K562 (cell line): Measurements from ENCODE around the gene NUP98. TPM values are rescaled to one million over a fixed set of nuclear protein-coding genes. Genes with fewer than 3 reads are reported as not detected.
A peak's percentile ranks its signal among the peaks of the same experiment; 100 is the strongest.

Source experiments
- ATAC-seq: fragments of 200-7000 bp; cut with Tn5 transposase; 3 replicates; pipeline ENCODE4 v1.9.1; 2020; ENCODE audit warnings: moderate library complexity
- BruUV-seq: library from RNA; stranded (reverse); fragments of 400-500 nt; replicated peaks from 2 replicates; lab custom pipeline; 2021; lab: Mats Ljungman, UMichigan
- CTCF ChIA-PET: fragments of 300-600 bp; formaldehyde crosslinking; extraction: SDS; loops from one replicate; lab custom pipeline; 2021; ENCODE audit warnings: low intra/inter-chr PET ratio; lab: Yijun Ruan, JAX
- POLR2A ChIA-PET: fragments of 300-600, 350-650 bp; sonication (Branson Sonifier 250); formaldehyde crosslinking; extraction: SDS; loops from one replicate; lab custom pipeline; 2021; ENCODE audit warnings: antibody characterized with exemption, inconsistent platforms; lab: Yijun Ruan, JAX
- DNase-seq, 4 experiments: peaks; one replicate each; pipeline versions ENCODE4 v3.0.0 to v3.0.0-alpha.2; 2011 to 2018; ENCODE audit warnings: low spot score in 3 of 4, mixed read lengths in 3 of 4; ENCODE audit errors: extremely low read depth in 1 of 4
- FAIRE-seq: peaks from 2 replicates; lab custom pipeline; 2011; peaks lifted over from hg19 to GRCh38; lab: Jason Lieb, UNC
- H2AFZ ChIP-seq: 2 replicates; pipeline ENCODE4 v1.6.0; 2011; ENCODE audit warnings: low read depth, low read length, control low read depth, inconsistent platforms
- H3K27ac ChIP-seq: fragments of 200-600 bp; 3 replicates; pipeline ENCODE4 v1.8.0; 2011; ENCODE audit warnings: low read depth, mild to moderate bottlenecking, control low read depth, inconsistent platforms, low read length, moderate library complexity, mixed read lengths; ENCODE audit errors: extremely low read depth
- H3K27me3 ChIP-seq, 2 experiments: fragments of 300-600 bp in 1 of 2; 2 replicates in 1 of 2; 3 replicates in 1 of 2; pipeline versions ENCODE4 v1.6.0 to v1.8.0; 2011; ENCODE audit warnings: inconsistent platforms in 2 of 2, low read length in 2 of 2, mild to moderate bottlenecking in 1 of 2, mixed read lengths in 1 of 2, moderate library complexity in 1 of 2; ENCODE audit not compliant: control insufficient read depth in 2 of 2, insufficient read depth in 2 of 2
- H3K36me3 ChIP-seq: fragments of 300-600 bp; 3 replicates; pipeline ENCODE4 v1.8.0; 2011; ENCODE audit warnings: mild to moderate bottlenecking, low read length, inconsistent platforms; ENCODE audit not compliant: control insufficient read depth, insufficient read depth
- H3K4me1 ChIP-seq, 2 experiments: fragments of 200-600 bp in 1 of 2; replicated peaks in 1 of 2; 2 replicates in 1 of 2; 3 replicates in 1 of 2; pipeline versions ENCODE4 v1.5.1 to v1.8.0; 2011; ENCODE audit warnings: inconsistent platforms in 2 of 2, low read length in 2 of 2, mild to moderate bottlenecking in 1 of 2, mixed read lengths in 1 of 2, moderate library complexity in 1 of 2; ENCODE audit not compliant: control insufficient read depth in 2 of 2, insufficient read depth in 2 of 2
- H3K4me2 ChIP-seq: 2 replicates; pipeline ENCODE4 v1.6.1; 2011; ENCODE audit warnings: low read length, control low read depth, inconsistent platforms, mixed read lengths; ENCODE audit not compliant: insufficient read depth
- H3K4me3 ChIP-seq: fragments of 200-600 bp; sonication (generic), shearing (Covaris generic); 2 replicates; pipeline ENCODE4 v1.5.1; 2016; ENCODE audit warnings: control low read depth, inconsistent platforms
- H3K79me2 ChIP-seq: fragments of 200-600 bp; 3 replicates; pipeline ENCODE4 v1.8.0; 2011; ENCODE audit warnings: low read length, inconsistent platforms; ENCODE audit not compliant: control insufficient read depth, insufficient read depth
- H3K9ac ChIP-seq, 2 experiments: 2 replicates each; pipeline versions ENCODE4 v1.6.0 to v1.6.1; 2011; ENCODE audit warnings: low read depth in 2 of 2, low read length in 2 of 2, control low read depth in 1 of 2, inconsistent platforms in 1 of 2, mild to moderate bottlenecking in 1 of 2, mixed read lengths in 1 of 2; ENCODE audit not compliant: insufficient read depth in 1 of 2
- H3K9me1 ChIP-seq: one replicate; pipeline ENCODE4 v1.6.0; 2011; ENCODE audit warnings: inconsistent platforms, mild to moderate bottlenecking, low read length, moderate library complexity; ENCODE audit not compliant: control insufficient read depth, insufficient read depth
- H3K9me3 ChIP-seq: replicated peaks from 2 replicates; pipeline ENCODE4 v1.5.1; 2011; ENCODE audit warnings: low read depth, low read length, inconsistent platforms; ENCODE audit not compliant: control insufficient read depth, insufficient read depth
- H4K20me1 ChIP-seq: replicated peaks from 2 replicates; pipeline ENCODE4 v1.6.1; 2011; ENCODE audit warnings: low read length, inconsistent platforms, mixed read lengths; ENCODE audit not compliant: control insufficient read depth, insufficient read depth
- DEAF1 ChIP-seq: fragments of 450-650 bp; formaldehyde crosslinking; IDR thresholded peaks from 2 replicates; pipeline ENCODE4 v1.4.0; 2020; ENCODE audit warnings: mild to moderate bottlenecking, moderate library complexity
- KDM1A ChIP-seq, 2 experiments: fragments of 450-650 bp; IDR thresholded peaks; 2 replicates each; pipeline ENCODE4 v1.6.1; 2016; ENCODE audit warnings: mild to moderate bottlenecking in 2 of 2
- MYC ChIP-seq, 2 experiments: fragments of 250-450 bp in 1 of 2; sonication (Bioruptor Pico) in 1 of 2; IDR thresholded peaks; 2 replicates each; pipeline versions ENCODE4 v1.5.1 to v1.6.1; 2012 to 2021; ENCODE audit warnings: low read depth in 2 of 2, borderline replicate concordance in 1 of 2, improper control_type of control experiment in 1 of 2, low read length in 1 of 2, mild to moderate bottlenecking in 1 of 2, moderate library complexity in 1 of 2
- RBM25 ChIP-seq: fragments of 200-400 bp; formaldehyde crosslinking; IDR thresholded peaks from 2 replicates; pipeline ENCODE4 v1.6.1; 2018; ENCODE audit warnings: low read length, low read depth, moderate library complexity; ENCODE audit not compliant: severe bottlenecking
- SMARCA5 ChIP-seq: fragments of 450-650 bp; IDR thresholded peaks from 2 replicates; pipeline ENCODE4 v1.6.1; 2016
- ZNF217 ChIP-seq: sonication (generic); formaldehyde crosslinking; IDR thresholded peaks from 2 replicates; pipeline ENCODE4 v1.8.0; 2022; ENCODE audit warnings: mild to moderate bottlenecking, missing genetic modification reagents
- WGBS: fragments of 100-300 bp; shearing (Covaris generic); methylation state at CpG from one replicate; pipeline ENCODE4 v1.1.6; 2016; ENCODE audit warnings: low coverage, mixed read lengths; ENCODE audit not compliant: insufficient coverage; ENCODE audit errors: missing lambda C conversion rate; 5-methylcytosine and 5-hydroxymethylcytosine counted together
- in situ Hi-C: fragments of 300-500 bp; cut with MboI; formaldehyde crosslinking; loops from 4 replicates; pipeline ENCODE4 v1.15.0; 2018; ENCODE audit warnings: inconsistent platforms, mixed read lengths
- intact Hi-C: fragments of 100-400 bp; cut with micrococcal nuclease; formaldehyde crosslinking; loops from 2 replicates; pipeline ENCODE4 v1.14.2; 2022
- polyA plus RNA-seq, 8 experiments: library from polyadenylated mRNA; depleted of rRNA in 4 of 8; stranded (reverse) in 5 of 8; unstranded in 3 of 8; fragments of >200 nt; fragmentation: Nextera tagmentation in 2 of 8; fragmentation: Illumina TruSeq in 1 of 8; extraction: Ambion mirVana in 2 of 8; extraction: Trizol in 1 of 8; gene quantifications; 2 replicates each; pipeline versions ENCODE4 v1.2.1 to v1.2.3, GENCODE V29; 2011 to 2014; ENCODE audit warnings: inconsistent platforms in 1 of 8, missing spikeins in 1 of 8
- total RNA-seq, 7 experiments: library from RNA; depleted of rRNA in 6 of 7; stranded (reverse); fragments of >200 nt in 6 of 7; fragmentation: Illumina TruSeq in 2 of 7; extraction: Trizol in 2 of 7; gene quantifications; 2 replicates each; pipeline versions ENCODE4 v1.2.1 to v1.2.3, GENCODE V29; 2011 to 2021; ENCODE audit warnings: low replicate concordance in 1 of 7
- TF ChIP-seq, protein P1 (sequence below), 2 experiments: fragments of 450-650 bp; formaldehyde crosslinking in 1 of 2; IDR thresholded peaks; 2 replicates each; pipeline versions ENCODE4 v1.4.0 to v1.6.1; 2014 to 2020; ENCODE audit warnings: mild to moderate bottlenecking in 2 of 2, borderline replicate concordance in 1 of 2, low read depth in 1 of 2
- TF ChIP-seq, protein P2 (sequence below): sonication (generic); formaldehyde crosslinking; IDR thresholded peaks from 2 replicates; pipeline ENCODE4 v1.8.0; 2022; ENCODE audit warnings: mild to moderate bottlenecking, missing genetic modification reagents

NUP98 gene
- total and polyA plus RNA-seq, 9 of the 15 experiments (the other 6 are each of a cell fraction or from before 2014, with no cell fraction given), result 45.1 to 196 (median 130) TPM

GRCh38 chr11:3808861-3809623, 11.7 kb upstream of the NUP98 start:
- H3K9me3 ChIP-seq, result no peaks in the 10 kb centered on the region
- no peaks in the 10 kb centered on the region for H3K9me1 ChIP-seq
- no peaks in the 10 kb centered on the region for H4K20me1 ChIP-seq
- CTCF ChIA-PET, result interaction anchor here (0.6 to 1.4 kb wide), 3 partner anchors 12 to 324 kb away, joined by 3 to 5 read pairs (median 4); partner anchors contain the start of gene NUP98
- in situ Hi-C loops (loop anchor here (25.0 kb wide), 1 partner anchor 347 kb away; no protein-coding TSS in a partner anchor), intact Hi-C loops (no loop called here)
- BruUV-seq, result TSS peak; percentile 51
- 3% methylated on average over 5 of the region's 5 CpGs for WGBS
- H2AFZ ChIP-seq, result peak overlapping the region; percentile 97
- peak; percentile 88 for ATAC-seq
- H3K27ac ChIP-seq, result peak overlapping the region; percentile 75
- H3K4me2 ChIP-seq, result peak overlapping the region; percentile 86
- POLR2A ChIA-PET, result interaction anchor here (0.7 to 2.7 kb wide), 8 partner anchors 10 to 36 kb away, joined by 3 to 22 read pairs (median 3); partner anchors contain the start of genes NUP98 and RHOG
- peak overlapping the region; percentile 61 to 95 for H3K9ac ChIP-seq
- H3K27me3 ChIP-seq, result no peaks in the 10 kb centered on the region
- peak; percentile 97 for FAIRE-seq
- H3K4me3 ChIP-seq, result peak overlapping the region; percentile 56
- DNase-seq, result peak; percentile 60 to 85 (median 70)
- peaks cover 11% of the 10 kb centered on the region for H3K36me3 ChIP-seq
- peaks cover 6% of the 10 kb centered on the region for H3K79me2 ChIP-seq
- H3K4me1 ChIP-seq, result peaks cover 7 to 19% of the 10 kb centered on the region in 2 experiments; a peak in 3 of 5 replicates
- peak; percentile 50; the same call in 1 of the 2 replicates for TF ChIP-seq MYC (IDR thresholded peaks at IDR 0.05; ENCODE audit: low read depth, low read length)
- TF ChIP-seq MYC (CRISPR knock-in tag; IDR thresholded peaks at IDR 0.05; ENCODE audit: borderline replicate concordance, low read depth), result no peak
- TF ChIP-seq, protein P1, sequence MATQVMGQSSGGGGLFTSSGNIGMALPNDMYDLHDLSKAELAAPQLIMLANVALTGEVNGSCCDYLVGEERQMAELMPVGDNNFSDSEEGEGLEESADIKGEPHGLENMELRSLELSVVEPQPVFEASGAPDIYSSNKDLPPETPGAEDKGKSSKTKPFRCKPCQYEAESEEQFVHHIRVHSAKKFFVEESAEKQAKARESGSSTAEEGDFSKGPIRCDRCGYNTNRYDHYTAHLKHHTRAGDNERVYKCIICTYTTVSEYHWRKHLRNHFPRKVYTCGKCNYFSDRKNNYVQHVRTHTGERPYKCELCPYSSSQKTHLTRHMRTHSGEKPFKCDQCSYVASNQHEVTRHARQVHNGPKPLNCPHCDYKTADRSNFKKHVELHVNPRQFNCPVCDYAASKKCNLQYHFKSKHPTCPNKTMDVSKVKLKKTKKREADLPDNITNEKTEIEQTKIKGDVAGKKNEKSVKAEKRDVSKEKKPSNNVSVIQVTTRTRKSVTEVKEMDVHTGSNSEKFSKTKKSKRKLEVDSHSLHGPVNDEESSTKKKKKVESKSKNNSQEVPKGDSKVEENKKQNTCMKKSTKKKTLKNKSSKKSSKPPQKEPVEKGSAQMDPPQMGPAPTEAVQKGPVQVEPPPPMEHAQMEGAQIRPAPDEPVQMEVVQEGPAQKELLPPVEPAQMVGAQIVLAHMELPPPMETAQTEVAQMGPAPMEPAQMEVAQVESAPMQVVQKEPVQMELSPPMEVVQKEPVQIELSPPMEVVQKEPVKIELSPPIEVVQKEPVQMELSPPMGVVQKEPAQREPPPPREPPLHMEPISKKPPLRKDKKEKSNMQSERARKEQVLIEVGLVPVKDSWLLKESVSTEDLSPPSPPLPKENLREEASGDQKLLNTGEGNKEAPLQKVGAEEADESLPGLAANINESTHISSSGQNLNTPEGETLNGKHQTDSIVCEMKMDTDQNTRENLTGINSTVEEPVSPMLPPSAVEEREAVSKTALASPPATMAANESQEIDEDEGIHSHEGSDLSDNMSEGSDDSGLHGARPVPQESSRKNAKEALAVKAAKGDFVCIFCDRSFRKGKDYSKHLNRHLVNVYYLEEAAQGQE (IDR thresholded peaks at IDR 0.05; ENCODE audit: borderline replicate concordance), result peak; percentile 29; the same call in 1 of the 2 replicates
- TF ChIP-seq, protein P1 (CRISPR knock-in tag; IDR thresholded peaks at IDR 0.05; ENCODE audit: low read depth), result no peak
- peak; percentile 88 for TF ChIP-seq RBM25
- TF ChIP-seq DEAF1 (CRISPR knock-in tag), result 0 out of 2 replicates have a peak, but pooled peaks have one; percentile 19
- peak in 1 of 2 experiments; percentile 75; a peak in 2 of 4 replicates for TF ChIP-seq KDM1A (IDR thresholded peaks at IDR 0.05)
- peak; percentile 41; the same call in 1 of the 2 replicates for TF ChIP-seq SMARCA5
- TF ChIP-seq, protein P2, sequence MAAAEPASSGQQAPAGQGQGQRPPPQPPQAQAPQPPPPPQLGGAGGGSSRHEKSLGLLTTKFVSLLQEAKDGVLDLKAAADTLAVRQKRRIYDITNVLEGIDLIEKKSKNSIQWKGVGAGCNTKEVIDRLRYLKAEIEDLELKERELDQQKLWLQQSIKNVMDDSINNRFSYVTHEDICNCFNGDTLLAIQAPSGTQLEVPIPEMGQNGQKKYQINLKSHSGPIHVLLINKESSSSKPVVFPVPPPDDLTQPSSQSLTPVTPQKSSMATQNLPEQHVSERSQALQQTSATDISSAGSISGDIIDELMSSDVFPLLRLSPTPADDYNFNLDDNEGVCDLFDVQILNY, result 0 out of 2 replicates have a peak, but pooled peaks have one; percentile 51
- TF ChIP-seq ZNF217, result no peak
